B cell (primary cell): ENCODE measurements around the gene PTPRN2. TPM values are rescaled to one million over a fixed set of nuclear protein-coding genes. Genes with fewer than 3 reads are reported as not detected.

Experiments
- ATAC-seq: fragments of 200-7000 bp; cut with Tn5 transposase; one replicate; pipeline ENCODE4 v1.10.0; 2021; ENCODE audit warnings: low read depth, mild to moderate bottlenecking, moderate number of reproducible peaks, moderate library complexity
- CTCF ChIA-PET: fragments of 350-600 bp; sonication (Branson Sonifier 250); formaldehyde crosslinking; loops from one replicate; lab custom pipeline; 2021; ENCODE audit warnings: antibody characterized with exemption, inconsistent platforms; lab: Charles Lee
- POLR2A ChIA-PET: fragments of 350-600 bp; sonication (Branson Sonifier 250); formaldehyde crosslinking; loops from one replicate; lab custom pipeline; 2021; ENCODE audit warnings: antibody characterized with exemption; lab: Charles Lee
- DNase-seq: peaks from one replicate; pipeline ENCODE4 v3.0.0; 2013
- H2AFZ ChIP-seq: 2 replicates; pipeline ENCODE4 v1.6.1; 2012; ENCODE audit warnings: mild to moderate bottlenecking, low read depth, low read length; ENCODE audit not compliant: insufficient read depth, poor library complexity, severe bottlenecking
- H3K27ac ChIP-seq, 2 donors: 1 replicate in 1 of 2; 2 replicates in 1 of 2; pipeline ENCODE4 v1.5.1; 2012 to 2013; ENCODE audit warnings: low read length in 2 of 2, mild to moderate bottlenecking in 2 of 2, moderate library complexity in 1 of 2
- H3K27me3 ChIP-seq, 4 experiments: fragments of 200-600 bp in 1 of 4; sonication (generic) in 1 of 4; replicated peaks in 1 of 4; 1 replicate in 2 of 4; 2 replicates in 2 of 4; pipeline versions ENCODE4 v1.6.1 to v1.7.0; 2013 to 2016; ENCODE audit warnings: low read length in 3 of 4, mild to moderate bottlenecking in 2 of 4, mixed read lengths in 1 of 4, moderate library complexity in 1 of 4; ENCODE audit not compliant: insufficient read depth in 4 of 4, control insufficient read depth in 3 of 4; ENCODE audit errors: control extremely low read depth in 1 of 4
- H3K36me3 ChIP-seq, 2 experiments: replicated peaks in 1 of 2; 1 replicate in 1 of 2; 2 replicates in 1 of 2; pipeline versions ENCODE4 v1.6.1 to v1.7.1; 2013; ENCODE audit warnings: low read length in 1 of 2; ENCODE audit not compliant: insufficient read depth in 2 of 2, control insufficient read depth in 1 of 2; ENCODE audit errors: control extremely low read depth in 1 of 2, extremely low read depth in 1 of 2
- H3K4me1 ChIP-seq, 2 donors: fragments of 200-600 bp in 1 of 2; sonication (generic) in 1 of 2; 1 replicate in 1 of 2; 2 replicates in 1 of 2; pipeline versions ENCODE4 v1.5.1 to v1.6.1; 2013 to 2017; ENCODE audit warnings: low read length in 2 of 2; ENCODE audit not compliant: control insufficient read depth in 2 of 2, insufficient read depth in 2 of 2
- H3K4me2 ChIP-seq: replicated peaks from 2 replicates; pipeline ENCODE3; 2012; ENCODE audit warnings: mild to moderate bottlenecking, low read depth, low read length; ENCODE audit not compliant: poor library complexity, severe bottlenecking
- H3K4me3 ChIP-seq, 5 experiments: fragments of 200-600 bp in 1 of 5; sonication (generic) in 1 of 5; 1 replicate in 3 of 5; 2 replicates in 2 of 5; pipeline versions ENCODE4 v1.5.1 to v1.7.0; 2011 to 2016; ENCODE audit warnings: low read length in 4 of 5, mild to moderate bottlenecking in 4 of 5, low read depth in 2 of 5, control low read depth in 1 of 5, moderate library complexity in 1 of 5; ENCODE audit not compliant: insufficient read depth in 1 of 5; ENCODE audit errors: control extremely low read depth in 1 of 5, extremely low read depth in 1 of 5
- H3K79me2 ChIP-seq: fragments of 200-600 bp; sonication (generic); one replicate; pipeline ENCODE4 v1.6.0; 2016; ENCODE audit warnings: low read length; ENCODE audit not compliant: control insufficient read depth, insufficient read depth
- H3K9ac ChIP-seq: fragments of 200-600 bp; sonication (generic); 2 replicates; pipeline ENCODE4 v1.6.1; 2017; ENCODE audit warnings: mild to moderate bottlenecking, low read length, moderate library complexity
- H3K9me3 ChIP-seq, 3 donors: one replicate each; pipeline versions ENCODE4 v1.6.1 to v1.7.1; 2013; ENCODE audit warnings: low read length in 2 of 3; ENCODE audit not compliant: control insufficient read depth in 2 of 3, insufficient read depth in 1 of 3; ENCODE audit errors: control extremely low read depth in 1 of 3
- H4K20me1 ChIP-seq: 2 replicates; pipeline ENCODE4 v1.6.0; 2012; ENCODE audit warnings: mild to moderate bottlenecking, low read length; ENCODE audit not compliant: insufficient read depth, control insufficient read depth, poor library complexity, severe bottlenecking
- H3K27ac Mint-ChIP-seq: one replicate; pipeline ENCODE4 v1.8.0; 2021; ENCODE audit warnings: mixed read lengths
- H3K27me3 Mint-ChIP-seq: one replicate; pipeline ENCODE4 v1.8.0; 2021; ENCODE audit warnings: mixed read lengths
- H3K4me1 Mint-ChIP-seq: one replicate; pipeline ENCODE4 v1.8.0; 2021; ENCODE audit warnings: mixed read lengths
- H3K4me3 Mint-ChIP-seq: one replicate; pipeline ENCODE4 v1.8.0; 2021; ENCODE audit warnings: mixed read lengths
- H3K9me3 Mint-ChIP-seq: one replicate; pipeline ENCODE4 v1.8.0; 2022; ENCODE audit warnings: mixed read lengths; ENCODE audit not compliant: insufficient read depth
- CTCF ChIP-seq: fragments of 200-600 bp; IDR thresholded peaks from one replicate; pipeline ENCODE4 v1.8.0; 2022; ENCODE audit warnings: antibody characterized with exemption, mild to moderate bottlenecking
- EZH2 ChIP-seq: IDR thresholded peaks from 2 replicates; pipeline ENCODE4 v1.6.1; 2012; ENCODE audit warnings: borderline replicate concordance, low read depth, mild to moderate bottlenecking, moderate library complexity, low read length; ENCODE audit not compliant: insufficient read depth, poor library complexity, severe bottlenecking
- WGBS: methylation state at CpG from one replicate; pipeline ENCODE4 v1.1.5; 2013; ENCODE audit warnings: missing lambda C conversion rate; ENCODE audit not compliant: insufficient coverage; 5-methylcytosine and 5-hydroxymethylcytosine counted together
- intact Hi-C: fragments of 100-400 bp; cut with micrococcal nuclease; formaldehyde crosslinking; loops from one replicate; pipeline ENCODE4 v1.10.0; 2022
- polyA plus RNA-seq: library from polyadenylated mRNA; depleted of rRNA; stranded (reverse); fragments of >200 nt; gene quantifications from 2 replicates; pipeline ENCODE4 v1.2.3, GENCODE V29; 2012
- total RNA-seq, 2 donors: library from RNA; stranded (reverse); fragments of 120-200 nt in 1 of 2; gene quantifications; 1 replicate in 1 of 2; 2 replicates in 1 of 2; pipeline versions ENCODE4 v1.2.3 to v1.2.4, GENCODE V29; 2013 to 2022

The PTPRN2 gene
- total and polyA plus RNA-seq, 2 donors (not counting 1 experiment from before 2014, with no cell fraction given), result 2.0 to 5.0 TPM

DNA sequence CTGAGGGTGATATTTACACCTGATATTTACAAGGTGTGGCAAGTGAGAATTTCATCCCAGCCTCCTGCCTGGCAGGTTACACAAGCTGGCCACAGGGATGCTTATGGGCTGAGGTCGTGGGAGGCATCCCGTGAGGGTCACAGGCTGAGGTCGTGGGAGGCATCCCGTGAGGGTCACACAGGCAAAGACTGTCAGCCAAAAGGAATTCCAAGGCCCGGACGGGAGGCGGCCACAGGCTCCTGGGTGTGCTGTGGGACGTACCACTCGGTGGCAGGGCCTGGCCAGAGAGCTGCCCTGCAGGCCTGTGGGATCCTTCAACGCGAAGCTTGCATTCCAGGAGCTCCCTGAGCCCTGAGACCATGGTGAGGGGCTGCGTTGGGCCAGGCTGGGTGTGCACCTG, 790.3 kb downstream of the PTPRN2 start:
- Histone ChIP-seq H3K9ac (no peak overlapping the region), H4K20me1 (no peaks in the 10 kb centered on the region), H3K4me3 (no peak overlapping the region), H3K27ac (no peak overlapping the region), H3K4me2 (no peak overlapping the region), H3K9me3 (peaks cover 0 to 35% (median 0%) of the 10 kb centered on the region in 3 donors), H3K27me3 (no peaks in the 10 kb centered on the region), H3K79me2 (no peaks in the 10 kb centered on the region), H3K4me1 (no peaks in the 10 kb centered on the region), H2AFZ (no peak overlapping the region), H3K36me3 (no peaks in the 10 kb centered on the region)
- TF ChIP-seq EZH2, result no peak
- no peak for TF ChIP-seq CTCF
- Mint-ChIP-seq H3K9me3 (no peaks in the 10 kb centered on the region), H3K27ac (no peak overlapping the region), H3K4me1 (no peaks in the 10 kb centered on the region), H3K4me3 (no peak overlapping the region), H3K27me3 (no peaks in the 10 kb centered on the region)
- POLR2A ChIA-PET, result no interaction called here
- intact Hi-C loops, result no loop called here
- 90% methylated on average over 12 of the region's 12 CpGs for WGBS
- ATAC-seq (no peak), DNase-seq (no peak)
- CTCF ChIA-PET, result no interaction called here

DNA sequence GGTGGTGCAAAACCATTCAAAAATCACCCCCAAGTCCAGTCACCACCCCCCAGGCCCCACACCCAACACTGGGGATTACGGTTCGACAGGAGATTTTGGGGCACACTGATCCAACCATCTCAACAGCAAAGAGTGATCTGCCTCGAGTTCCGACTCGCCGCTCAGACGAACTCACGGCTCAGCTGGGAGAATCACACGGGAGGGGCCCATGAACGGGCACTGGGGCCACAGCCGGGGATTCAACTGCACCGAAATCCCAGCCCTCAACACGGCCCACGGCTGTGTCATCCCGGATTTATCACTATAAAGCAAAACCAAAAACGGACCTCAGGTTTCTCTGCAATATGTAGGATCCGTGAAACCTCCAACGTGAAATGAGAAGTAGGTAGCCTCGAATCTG, 790.8 kb downstream of the PTPRN2 start:
- Mint-ChIP-seq H3K27ac (no peak overlapping the region), H3K9me3 (no peaks in the 10 kb centered on the region), H3K4me1 (no peaks in the 10 kb centered on the region), H3K27me3 (no peaks in the 10 kb centered on the region), H3K4me3 (no peak overlapping the region)
- WGBS, result 93% methylated on average over 19 of the region's 19 CpGs
- Histone ChIP-seq H3K4me1 (no peaks in the 10 kb centered on the region), H3K27ac (no peak overlapping the region), H2AFZ (no peak overlapping the region), H3K4me2 (no peak overlapping the region), H3K79me2 (no peaks in the 10 kb centered on the region), H3K9ac (no peak overlapping the region), H4K20me1 (no peaks in the 10 kb centered on the region), H3K27me3 (no peaks in the 10 kb centered on the region), H3K4me3 (no peak overlapping the region), H3K36me3 (no peaks in the 10 kb centered on the region), H3K9me3 (peaks cover 0 to 35% (median 0%) of the 10 kb centered on the region in 3 donors)
- TF ChIP-seq CTCF, result no peak
- no peak for TF ChIP-seq EZH2
- intact Hi-C loops, result no loop called here
- ChIA-PET CTCF (no interaction called here), POLR2A (no interaction called here)
- no peak for ATAC-seq
- DNase-seq, result no peak
